HFF-Myc (cell line): Measurements from ENCODE around the gene PSMA5.

Experiments
- DNase-seq: peaks from one replicate; pipeline ENCODE4 v3.0.0-alpha.2; 2011; ENCODE audit warnings: low read depth; ENCODE audit errors: extremely low read depth
- H3K4me3 ChIP-seq: replicated peaks from 2 replicates; pipeline ENCODE4 v1.5.1; 2011; ENCODE audit warnings: low read depth, mild to moderate bottlenecking, control low read depth, low read length
- TF ChIP-seq, protein P1 (sequence below): IDR thresholded peaks from 2 replicates; pipeline ENCODE4 v1.5.1; 2012; ENCODE audit warnings: mild to moderate bottlenecking, low read depth, low read length, control low read depth; ENCODE audit errors: missing control alignments

PSMA5 gene

DNA sequence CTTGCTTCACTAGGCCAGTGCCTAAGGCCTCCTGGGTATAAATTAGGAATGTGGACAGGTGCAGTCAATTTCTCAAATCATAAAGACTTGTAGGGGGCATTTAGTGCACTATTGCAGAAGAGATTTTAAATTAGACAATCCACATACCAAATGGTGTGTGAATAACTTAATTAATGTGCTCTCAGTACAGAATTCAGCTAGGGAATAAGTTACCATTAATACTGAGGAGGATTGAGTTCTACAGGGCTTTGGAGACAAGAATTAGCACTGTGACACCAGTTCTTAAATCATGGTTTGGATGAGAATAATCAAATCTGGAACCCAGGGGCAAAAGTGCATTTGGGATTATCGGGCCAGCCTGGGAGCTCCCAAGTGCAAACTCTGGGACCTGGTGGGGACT is 41.8 kb upstream of the PSMA5 start:
- DNase-seq, result no peak
- TF ChIP-seq, protein P1, sequence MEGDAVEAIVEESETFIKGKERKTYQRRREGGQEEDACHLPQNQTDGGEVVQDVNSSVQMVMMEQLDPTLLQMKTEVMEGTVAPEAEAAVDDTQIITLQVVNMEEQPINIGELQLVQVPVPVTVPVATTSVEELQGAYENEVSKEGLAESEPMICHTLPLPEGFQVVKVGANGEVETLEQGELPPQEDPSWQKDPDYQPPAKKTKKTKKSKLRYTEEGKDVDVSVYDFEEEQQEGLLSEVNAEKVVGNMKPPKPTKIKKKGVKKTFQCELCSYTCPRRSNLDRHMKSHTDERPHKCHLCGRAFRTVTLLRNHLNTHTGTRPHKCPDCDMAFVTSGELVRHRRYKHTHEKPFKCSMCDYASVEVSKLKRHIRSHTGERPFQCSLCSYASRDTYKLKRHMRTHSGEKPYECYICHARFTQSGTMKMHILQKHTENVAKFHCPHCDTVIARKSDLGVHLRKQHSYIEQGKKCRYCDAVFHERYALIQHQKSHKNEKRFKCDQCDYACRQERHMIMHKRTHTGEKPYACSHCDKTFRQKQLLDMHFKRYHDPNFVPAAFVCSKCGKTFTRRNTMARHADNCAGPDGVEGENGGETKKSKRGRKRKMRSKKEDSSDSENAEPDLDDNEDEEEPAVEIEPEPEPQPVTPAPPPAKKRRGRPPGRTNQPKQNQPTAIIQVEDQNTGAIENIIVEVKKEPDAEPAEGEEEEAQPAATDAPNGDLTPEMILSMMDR, result no peak
- no peak overlapping the region for H3K4me3 ChIP-seq

DNA sequence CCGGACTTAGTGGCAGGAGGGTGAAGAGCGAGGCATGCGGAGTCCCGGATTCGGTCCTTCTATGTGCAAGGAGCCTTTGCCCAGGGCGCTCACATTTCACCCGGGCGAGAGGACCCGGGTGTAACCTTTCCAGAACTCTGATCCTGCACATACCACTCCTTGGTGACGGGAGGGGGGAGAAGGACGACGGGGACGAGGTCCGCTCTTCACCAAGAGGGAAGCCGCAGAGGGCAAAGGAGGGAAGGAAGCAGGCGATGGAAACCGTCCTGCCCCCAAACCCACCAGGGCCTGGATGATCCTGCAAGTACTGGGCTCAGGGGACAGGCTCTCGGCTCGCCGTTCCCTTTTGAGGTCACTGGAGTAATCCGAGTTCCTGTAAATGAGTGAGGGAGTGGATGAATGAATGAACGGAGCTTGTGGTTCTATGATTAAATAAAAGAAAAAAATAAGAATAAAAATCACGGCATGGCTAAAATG is 41.1 kb upstream of the PSMA5 start:
- DNase-seq, result no peak
- TF ChIP-seq, protein P1, result no peak
- H3K4me3 ChIP-seq, result no peak overlapping the region

DNA sequence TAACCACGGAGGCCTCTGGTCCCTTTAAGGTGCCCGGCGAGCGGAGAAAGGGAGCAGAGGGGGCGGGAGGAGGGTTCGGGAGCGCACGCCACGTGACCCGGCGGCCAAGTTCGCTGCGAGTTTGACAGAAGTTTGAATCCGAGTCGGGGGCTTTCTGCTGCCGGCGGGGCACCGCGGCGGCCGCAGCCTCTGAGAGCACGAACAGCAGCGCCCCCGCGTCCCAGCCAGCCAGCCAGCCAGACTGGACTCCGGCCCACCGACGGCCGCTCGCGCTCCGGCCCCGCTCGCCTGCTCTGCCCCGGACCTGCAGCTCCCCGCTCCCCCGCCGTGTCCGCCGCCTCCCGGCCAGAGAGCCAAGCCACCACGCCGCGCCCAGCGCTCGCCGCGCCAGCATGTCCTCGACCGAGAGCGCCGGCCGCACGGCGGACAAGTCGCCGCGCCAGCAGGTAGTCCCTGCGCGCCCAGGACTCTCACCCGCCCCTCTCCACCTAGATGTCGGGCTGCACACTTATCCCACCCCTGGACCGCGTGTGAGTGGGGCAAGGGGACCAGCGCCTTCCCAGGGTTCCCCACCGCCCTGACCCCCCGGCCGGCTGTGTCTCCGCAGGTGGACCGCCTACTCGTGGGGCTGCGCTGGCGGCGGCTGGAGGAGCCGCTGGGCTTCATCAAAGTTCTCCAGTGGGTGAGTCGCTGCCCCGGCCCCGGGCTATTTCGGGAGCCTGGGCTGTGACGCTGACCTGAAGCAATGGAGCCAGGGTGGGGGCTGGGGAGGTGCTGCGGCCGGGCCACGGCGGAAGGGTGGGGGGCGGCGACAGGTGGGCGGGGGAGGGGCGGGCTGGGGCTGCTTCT is 40.4 kb upstream of the PSMA5 start, which contains the start of gene SYPL2:
Gene SYPL2, plus strand, starts transcription at position 95 of the 849 bp plus-strand sequence. Its CDS starts 298 bp downstream, at position 393.
- peak within 1 kb of the TSS; percentile 35 for H3K4me3 ChIP-seq
- DNase-seq, result no peak
- TF ChIP-seq, protein P1, result no peak

GRCh38 chr1:109466125-109466451 is 39.8 kb upstream of the PSMA5 start:
- DNase-seq, result no peak
- peak overlapping the region; percentile 35 for H3K4me3 ChIP-seq
- TF ChIP-seq, protein P1, result no peak

DNA sequence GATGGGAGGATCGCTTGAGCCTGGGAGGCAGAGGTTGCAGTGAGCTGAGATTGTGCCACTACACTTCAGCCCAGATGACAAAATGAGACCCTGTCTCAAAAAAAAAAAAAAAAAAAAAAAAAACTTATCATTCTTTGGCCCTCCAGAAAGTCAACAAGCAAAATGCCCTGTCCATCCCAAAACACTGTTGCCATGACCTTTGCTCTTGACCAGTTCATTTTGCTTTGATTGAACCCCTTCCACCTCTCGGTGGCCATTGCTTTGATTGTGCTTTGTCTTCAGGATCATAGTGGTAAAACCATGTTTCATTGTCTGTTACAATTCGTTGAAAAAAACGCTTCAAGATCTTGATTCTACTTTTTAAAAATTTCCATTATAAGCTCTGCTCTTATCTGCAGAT is 31.6 kb upstream of the PSMA5 start:
- TF ChIP-seq, protein P1, result no peak
- DNase-seq, result no peak
- no peak overlapping the region for H3K4me3 ChIP-seq

DNA sequence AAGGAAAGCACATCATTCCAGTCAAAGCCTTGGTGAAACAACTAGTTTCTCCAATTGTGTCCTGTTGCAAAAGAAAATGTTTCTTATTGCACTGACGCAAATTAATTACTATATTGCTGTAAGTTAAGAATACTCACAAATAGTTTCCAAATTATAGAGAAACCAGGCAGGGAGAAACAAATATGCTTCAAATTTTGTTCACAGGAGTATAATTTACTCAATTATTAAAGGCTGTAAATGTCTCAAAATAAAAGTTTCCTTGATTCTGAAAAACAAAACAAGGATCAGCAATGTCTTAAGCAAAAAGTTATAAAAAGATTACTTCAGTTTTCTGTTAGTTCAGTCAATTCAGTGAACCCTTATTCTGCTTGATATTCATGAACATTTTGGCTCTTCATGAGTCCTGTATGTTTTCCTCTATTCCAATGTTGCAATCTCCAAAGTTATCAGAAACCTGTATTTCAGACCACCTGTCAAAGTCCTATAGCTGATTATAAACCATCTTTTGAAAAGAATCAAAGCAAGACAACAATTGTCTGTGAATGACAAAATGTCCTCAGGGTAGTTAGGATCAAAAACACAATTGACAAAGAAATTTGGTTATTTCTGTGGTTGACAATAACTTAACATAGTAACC is 28.4 kb upstream of the PSMA5 start:
- H3K4me3 ChIP-seq, result no peak overlapping the region
- TF ChIP-seq, protein P1, result no peak
- no peak for DNase-seq
